HG03064 (cell line): ENCODE measurements around the gene CEBPE.

Source experiments
- ATAC-seq: cut with Tn5 transposase; IDR thresholded peaks from one replicate; pipeline ENCODE4 v1.9.1; 2021; ENCODE audit warnings: low read depth; ENCODE audit not compliant: unreplicated experiment

The CEBPE gene

GRCh38 chr14:23105348-23105824, 13.7 kb downstream of the CEBPE start:
- ATAC-seq: no peak

GRCh38 chr14:23104591-23105347, 14.3 kb downstream of the CEBPE start, which contains the start of gene CIROP:
TSS of gene CIROP (minus strand) at chr14:23104989. CDS start at chr14:23104920, 69 bp downstream.
- no peak for ATAC-seq

DNA sequence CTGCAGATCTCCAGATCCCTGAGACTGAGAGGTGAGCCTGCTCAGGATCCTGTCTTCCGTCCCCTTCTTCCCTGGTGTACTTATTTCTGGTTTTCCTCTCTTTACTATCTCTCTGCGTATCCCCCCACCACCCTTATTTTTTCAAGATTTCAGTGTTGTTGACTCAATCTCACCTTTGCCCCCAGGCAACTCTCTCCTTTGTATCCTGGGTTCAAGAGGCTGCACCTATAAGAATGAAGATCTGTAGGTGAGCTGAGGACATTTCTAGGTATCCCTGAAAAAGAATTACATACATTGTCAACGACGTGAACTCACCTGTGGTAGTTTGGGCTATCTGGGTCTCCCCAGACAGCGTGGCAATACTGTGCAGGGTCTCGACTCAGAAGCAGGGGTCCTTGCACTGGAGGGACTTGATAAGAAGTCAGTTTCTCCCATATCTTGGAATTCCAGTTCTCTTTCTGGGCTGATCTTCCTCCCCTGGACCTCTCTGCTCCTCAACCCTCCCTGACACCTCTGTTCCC, 14.9 kb downstream of the CEBPE start:
- ATAC-seq: no peak

DNA sequence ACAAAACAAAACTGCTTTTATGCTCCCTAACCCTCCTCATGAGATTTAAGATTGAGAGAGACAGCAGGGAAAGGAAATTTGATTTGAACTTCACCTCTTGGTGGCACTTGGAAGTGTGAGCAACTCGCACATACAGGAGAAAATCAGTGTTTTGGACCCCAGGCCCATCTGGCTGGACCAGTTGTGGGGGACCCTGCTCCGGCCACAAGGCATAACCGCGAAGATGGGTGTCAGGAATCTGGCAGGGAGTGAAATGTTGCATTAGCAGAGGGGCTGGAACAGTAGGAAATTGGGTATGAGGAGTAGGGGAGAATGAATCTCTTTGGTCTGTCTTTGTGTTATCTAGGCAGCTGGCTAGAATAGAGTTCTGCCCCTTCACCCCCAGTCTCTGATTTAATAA, 15.5 kb downstream of the CEBPE start:
- ATAC-seq: no peak

- no peak for ATAC-seq
Observed at GRCh38 chr14:23102801-23103200, 16.3 kb downstream of the CEBPE start.

- no peak for ATAC-seq
Observed at GRCh38 chr14:23101986-23102625, 16.9 kb downstream of the CEBPE start.

DNA sequence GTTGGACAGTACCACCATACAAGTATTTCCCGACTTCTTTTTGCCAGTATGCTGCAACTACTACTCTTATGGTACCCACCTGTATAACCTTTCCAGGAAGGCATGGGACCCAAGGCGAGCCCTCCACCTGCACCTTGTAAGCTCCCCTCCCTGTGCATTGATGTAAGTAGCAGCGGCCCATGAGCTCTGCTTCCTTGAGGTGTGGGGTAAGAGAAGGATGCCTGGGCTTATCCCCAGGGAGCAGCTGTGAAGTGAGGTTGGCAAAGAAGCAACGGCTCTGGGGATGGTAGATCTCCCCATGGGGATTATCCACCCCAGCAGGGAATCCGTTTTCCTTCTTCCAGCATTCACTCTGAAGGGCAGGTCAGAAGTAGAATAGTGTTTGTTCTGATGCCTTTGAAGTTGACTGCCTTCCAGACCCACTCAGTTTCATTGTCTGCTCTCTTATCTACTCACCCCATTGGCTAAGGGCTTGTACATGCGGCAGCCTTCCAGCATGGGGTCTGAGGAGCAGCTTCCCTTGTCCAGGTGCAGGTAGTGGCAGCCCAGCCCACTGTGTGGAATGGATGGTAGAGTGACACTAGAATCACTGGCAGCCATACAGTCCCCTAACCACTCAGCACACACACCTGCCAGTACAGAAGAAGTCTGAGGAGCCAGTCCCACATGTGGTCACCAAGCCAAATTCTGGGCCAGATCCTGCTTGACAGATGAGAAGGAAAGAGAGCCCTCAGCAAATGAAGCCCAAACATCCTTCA, 17.7 kb downstream of the CEBPE start:
- ATAC-seq: no peak

DNA sequence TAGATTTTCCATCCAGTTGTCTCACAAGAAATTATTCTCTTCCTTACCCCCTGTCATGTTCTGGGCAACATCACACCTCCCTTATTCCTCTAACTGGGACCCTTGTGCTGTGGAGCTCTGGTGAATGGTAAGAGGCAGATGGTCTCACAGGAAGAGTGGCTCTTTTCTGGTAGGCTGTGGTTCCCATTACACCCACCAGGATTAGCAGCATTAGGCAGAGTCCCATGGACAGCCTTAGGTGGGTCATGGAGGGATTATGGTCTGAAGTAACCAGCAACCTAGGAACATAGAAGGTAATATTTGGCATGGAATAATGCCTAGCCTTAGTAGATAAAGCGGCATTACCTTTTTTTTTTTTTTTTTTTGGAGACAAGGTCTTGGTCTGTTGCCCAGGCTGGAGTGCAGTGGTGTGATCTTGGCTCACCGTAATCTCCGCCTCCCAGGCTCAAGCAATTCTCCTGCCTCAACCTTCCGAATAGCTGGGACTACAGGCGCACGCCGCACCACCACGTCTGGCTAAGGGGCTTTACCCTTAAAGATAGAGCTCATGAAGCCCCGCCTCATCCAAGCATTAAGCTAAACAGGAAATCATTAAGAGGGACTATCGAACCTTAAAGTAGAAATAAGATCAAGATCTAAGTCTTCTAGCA, 19.7 kb downstream of the CEBPE start:
- ATAC-seq: no peak

DNA sequence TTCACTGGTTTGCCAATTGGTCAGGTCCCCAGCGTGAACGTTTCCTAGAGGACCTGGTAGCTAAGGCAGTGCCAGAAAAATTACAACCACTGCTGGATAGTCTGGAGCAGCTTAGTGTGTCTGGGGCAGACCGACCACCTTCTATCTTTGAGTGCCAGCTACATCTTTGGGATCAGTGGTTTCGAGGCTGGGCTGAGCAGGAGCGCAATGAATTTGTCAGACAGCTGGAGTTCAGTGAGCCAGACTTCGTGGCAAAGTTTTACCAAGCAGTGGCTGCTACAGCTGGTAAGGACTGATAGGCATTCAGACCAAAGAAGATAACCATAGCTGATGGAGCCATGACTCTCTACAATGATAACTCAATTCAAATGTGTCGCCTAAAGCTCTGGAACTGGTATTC, 21.3 kb downstream of the CEBPE start:
- ATAC-seq: no peak

DNA sequence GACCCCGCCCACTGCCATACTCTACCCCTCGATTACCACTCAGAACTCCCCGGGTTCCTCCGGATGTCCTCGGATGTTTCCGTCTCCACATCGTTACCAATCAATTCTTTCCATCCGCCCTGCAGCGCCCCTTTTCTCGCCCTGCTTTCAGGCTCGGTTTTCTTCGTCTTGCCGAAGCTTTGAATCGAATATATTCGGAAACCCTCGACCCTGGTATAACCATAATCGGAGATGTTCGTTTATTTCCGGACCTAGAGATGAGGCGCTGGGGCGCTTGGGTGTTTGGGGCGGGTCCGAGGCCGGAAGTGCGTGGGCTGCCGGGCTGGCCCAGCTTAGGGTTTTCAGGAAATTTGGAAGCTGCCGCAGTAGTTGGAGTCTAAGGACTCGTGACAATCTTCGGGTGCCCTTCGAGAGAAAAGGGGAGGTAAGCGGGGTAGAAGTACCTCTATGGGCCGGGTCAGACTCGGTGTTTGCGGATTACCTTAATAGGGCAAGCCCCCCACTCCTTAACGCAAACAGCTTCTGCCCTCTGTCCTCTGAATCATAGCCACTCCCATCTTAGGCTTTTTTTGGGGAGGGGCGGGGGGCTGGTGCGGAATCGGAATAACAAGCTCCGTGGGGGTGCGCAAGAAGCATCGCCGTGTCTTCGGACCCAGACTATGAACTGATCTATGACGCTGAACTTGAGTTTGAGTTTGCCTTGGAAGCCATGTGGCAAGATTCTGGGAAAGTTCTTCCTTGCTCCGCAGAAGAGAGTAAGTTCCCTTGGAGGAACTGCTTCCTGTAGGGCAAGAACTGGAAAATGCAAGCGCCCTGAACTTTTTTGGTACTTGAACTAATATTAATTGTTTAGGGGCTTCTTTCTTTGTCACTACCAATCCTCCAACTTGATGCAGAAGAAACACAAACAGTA, 23.6 kb downstream of the CEBPE start, which contains the start of gene C14orf119:
C14orf119 (plus strand) TSS at position 310 of the 913 bp plus-strand sequence. CDS start 2,154 bp downstream, outside the sequence.
- peak; percentile 93 for ATAC-seq

DNA sequence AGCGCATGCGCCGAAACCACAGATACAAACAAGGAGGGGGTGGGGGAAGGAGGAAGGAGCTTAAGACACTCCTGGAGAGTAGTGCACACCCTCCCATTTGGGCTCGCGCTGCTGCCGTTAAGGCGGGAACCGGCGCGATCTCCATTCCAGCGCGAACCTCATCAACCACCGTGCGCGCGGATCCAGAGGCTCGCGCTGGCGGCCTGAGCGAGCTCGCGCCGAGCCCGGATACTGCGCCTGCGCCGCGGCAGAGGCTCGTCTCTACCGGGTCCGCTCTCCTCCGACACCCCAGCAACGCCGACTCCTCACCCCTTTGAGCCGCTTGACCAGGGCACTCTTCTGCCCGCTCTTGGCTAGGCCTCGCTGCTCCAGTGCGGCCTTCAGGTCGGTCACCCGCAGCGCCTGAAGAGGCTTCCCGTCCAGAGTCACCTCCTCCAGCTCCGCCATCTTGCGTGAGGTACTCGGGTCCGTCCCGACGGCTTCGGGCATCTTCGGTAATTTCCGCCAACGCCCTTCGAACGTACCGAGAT, 24.3 kb downstream of the CEBPE start, which contains the start of gene ACIN1:
ACIN1 (minus strand) TSS at position 471 of the 530 bp plus-strand sequence; CDS start at position 447, 24 bp downstream.
- peak; percentile 33 for ATAC-seq

DNA sequence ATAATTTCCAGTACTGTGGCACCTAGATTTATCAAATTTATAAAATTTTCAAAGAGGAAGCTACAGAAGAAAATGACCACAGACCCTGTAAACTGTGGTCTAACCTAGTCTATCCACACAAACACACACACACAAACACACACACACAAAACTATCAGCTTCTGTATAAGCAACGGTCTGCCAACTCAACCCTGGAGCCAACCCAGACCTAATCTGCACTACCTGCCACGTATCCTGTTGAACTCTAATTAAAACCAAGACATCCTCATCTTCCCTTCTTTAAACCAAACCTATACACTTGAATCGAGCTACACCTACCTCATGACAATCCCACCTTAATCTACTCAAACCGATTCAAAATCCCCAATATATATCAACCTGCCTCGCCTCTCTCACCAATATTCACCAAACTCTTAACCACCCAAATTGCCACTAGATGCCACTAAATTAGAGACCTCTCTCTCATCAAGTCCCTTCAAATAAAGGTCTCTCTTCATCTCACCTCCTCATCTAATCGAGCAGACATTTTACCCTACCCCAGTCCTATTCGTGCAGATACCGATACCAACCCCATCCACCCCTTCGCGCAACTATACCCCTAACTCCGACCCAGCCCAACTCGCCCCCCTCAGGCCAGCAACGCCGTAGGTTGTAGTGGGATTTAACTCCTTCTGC, 24.9 kb downstream of the CEBPE start:
- ATAC-seq: no peak

DNA sequence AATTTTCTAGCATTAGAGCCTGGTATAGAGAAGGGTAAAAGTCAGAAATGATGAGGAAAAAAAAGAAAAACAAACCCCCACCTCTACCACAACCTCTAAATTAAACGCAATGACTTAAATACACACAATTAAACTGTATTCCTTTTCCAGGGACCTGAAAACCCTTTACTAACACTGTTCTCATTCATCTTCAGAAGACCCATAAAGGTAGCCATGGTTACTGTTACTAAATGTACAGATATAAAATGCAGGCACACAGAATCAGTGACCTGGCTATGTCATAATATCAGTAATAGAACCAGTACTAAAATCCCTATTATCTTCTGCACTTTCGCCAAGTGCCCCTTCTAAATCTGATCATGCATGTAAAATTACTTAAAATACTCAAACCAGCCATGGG, 25.5 kb downstream of the CEBPE start:
- ATAC-seq: no peak

- ATAC-seq: no peak
Observed at GRCh38 chr14:23093104-23093503, 26.0 kb downstream of the CEBPE start.

DNA sequence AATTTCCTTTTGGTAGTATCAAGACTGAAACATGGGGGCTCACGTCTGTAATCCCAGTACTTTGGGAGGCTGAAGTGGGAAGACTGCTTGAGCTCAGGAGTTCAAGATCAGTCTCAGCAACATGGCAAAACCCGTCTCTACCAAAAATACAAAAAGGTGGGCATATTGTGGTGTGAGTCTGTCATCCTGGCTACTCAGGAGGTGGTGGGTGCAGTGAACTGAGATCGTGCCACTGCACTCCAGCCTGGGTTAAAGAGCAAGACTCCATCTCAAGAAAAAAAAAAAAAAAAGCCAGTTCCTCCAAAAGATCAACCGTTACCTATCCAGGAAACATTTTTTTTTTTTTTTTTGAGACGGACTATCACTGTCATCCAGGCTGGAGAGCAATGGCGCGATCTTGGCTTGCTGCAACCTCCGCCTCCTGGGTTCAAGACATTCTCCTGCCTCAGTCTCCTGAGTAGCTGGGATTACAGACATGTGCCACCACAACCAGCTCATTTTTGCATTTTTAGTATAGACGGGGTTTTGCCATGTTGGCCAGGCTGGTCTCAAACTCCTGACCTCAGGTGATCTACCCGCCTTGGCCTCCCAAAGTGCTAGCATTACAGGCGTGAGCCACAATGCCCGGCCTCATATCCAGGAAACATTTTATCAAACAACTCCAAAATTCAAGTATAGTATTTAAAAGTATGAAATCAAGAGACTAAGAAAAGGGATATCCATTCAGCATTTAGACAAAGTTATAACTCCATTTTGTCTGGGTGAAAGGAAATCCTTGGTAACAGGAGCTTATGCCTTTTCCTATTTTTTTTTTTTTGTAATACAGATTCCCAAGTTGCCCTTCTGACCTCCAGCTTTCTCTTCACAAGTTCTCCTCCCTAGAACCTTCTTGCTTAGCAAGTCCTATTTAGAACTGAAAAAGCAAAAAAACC, 27.5 kb downstream of the CEBPE start:
- ATAC-seq: no peak

GRCh38 chr14:23090254-23090636, 28.8 kb downstream of the CEBPE start:
- no peak for ATAC-seq

DNA sequence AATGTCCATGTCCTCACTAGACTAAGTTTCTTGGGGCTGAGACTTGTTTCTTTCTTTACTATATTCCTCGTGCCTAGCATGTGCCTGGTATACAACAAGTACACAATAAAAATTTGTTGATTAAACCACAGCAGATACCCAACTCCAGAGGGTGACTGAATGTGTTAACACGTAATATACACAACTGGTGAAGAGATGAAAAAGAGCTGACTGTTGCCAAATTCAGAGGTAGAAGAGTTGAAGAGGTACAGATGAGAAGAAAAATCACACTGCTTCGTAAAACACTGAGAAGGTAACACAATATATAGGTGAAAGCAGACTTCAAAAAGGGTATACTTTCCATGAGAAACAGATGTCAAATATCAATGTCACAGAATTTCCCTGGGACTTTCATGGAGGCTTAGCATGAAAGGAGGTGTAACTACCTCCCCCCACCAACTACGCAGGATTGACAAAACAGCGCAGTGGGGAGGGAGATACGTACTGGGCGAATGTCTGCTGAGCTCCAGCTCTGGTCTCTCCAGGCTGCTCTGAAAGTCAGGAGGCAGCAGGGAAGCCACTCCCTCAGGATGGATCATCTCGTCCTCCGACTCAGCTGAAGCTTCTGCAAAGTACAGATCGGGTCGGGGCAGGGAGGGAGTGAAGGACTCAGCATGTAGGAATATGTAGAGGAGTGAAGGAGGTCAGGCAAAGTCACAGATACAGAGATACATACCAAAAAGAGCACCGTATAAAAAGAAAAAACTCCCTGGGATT, 29.4 kb downstream of the CEBPE start:
- no peak for ATAC-seq
